Measurements from ENCODE around the gene AKR1D1.

GRCh38 chr7:138077809-138078208 is 1.6 kb downstream of the AKR1D1 start:
- TF ChIP-seq, protein P1, sequence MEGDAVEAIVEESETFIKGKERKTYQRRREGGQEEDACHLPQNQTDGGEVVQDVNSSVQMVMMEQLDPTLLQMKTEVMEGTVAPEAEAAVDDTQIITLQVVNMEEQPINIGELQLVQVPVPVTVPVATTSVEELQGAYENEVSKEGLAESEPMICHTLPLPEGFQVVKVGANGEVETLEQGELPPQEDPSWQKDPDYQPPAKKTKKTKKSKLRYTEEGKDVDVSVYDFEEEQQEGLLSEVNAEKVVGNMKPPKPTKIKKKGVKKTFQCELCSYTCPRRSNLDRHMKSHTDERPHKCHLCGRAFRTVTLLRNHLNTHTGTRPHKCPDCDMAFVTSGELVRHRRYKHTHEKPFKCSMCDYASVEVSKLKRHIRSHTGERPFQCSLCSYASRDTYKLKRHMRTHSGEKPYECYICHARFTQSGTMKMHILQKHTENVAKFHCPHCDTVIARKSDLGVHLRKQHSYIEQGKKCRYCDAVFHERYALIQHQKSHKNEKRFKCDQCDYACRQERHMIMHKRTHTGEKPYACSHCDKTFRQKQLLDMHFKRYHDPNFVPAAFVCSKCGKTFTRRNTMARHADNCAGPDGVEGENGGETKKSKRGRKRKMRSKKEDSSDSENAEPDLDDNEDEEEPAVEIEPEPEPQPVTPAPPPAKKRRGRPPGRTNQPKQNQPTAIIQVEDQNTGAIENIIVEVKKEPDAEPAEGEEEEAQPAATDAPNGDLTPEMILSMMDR (IDR thresholded peaks at IDR 0.05) = no peak
- TF ChIP-seq POLR2A (IDR thresholded peaks at IDR 0.05) = no peak
